ENCODE measurements around the gene NOG. TPM values are rescaled to one million over a fixed set of nuclear protein-coding genes. Genes with fewer than 3 reads are reported as not detected.

NOG gene
- total and polyA plus RNA-seq, 10 of the 15 experiments (the other 5 are each of a cell fraction or from before 2014, with no cell fraction given): 0.10 TPM; not detected in 9

- FAIRE-seq (no peak), DNase-seq (ENCODE audit: low read depth, low spot score) (no peak), ATAC-seq (no peak)
- H3K4me3 ChIP-seq: no peak overlapping the region
- no TSS peak for BruUV-seq (replicated peaks)
- ChIA-PET RAD21 (ENCODE audit: unreplicated experiment) (no interaction called here), POLR2A (no interaction called here), CTCF (interaction anchor here (1.2 kb wide), 1 partner anchor 26 kb away, joined by 3 read pairs; no protein-coding TSS in a partner anchor), SMC1A (ENCODE audit: uncharacterized antibody, unreplicated experiment) (no interaction called here)
- H3K79me2 ChIP-seq (ENCODE audit: control insufficient read depth, insufficient read depth, low read length): no peaks in the 10 kb centered on the region
- H4K20me1 ChIP-seq (ENCODE audit: control insufficient read depth, insufficient read depth): no peaks in the 10 kb centered on the region
- H3K27me3 ChIP-seq (replicated peaks in 1 of 2; ENCODE audit: control insufficient read depth in 2 of 2, insufficient read depth in 2 of 2, low read length in 1 of 2): peaks cover 0 to 2% of the 10 kb centered on the region in 2 experiments; a peak in 1 of 4 replicates
- H3K9ac ChIP-seq (ENCODE audit: control insufficient read depth, insufficient read depth, low read length): no peak overlapping the region
- no peak overlapping the region for H3K4me2 ChIP-seq (ENCODE audit: control insufficient read depth, insufficient read depth)
- H2AFZ ChIP-seq (ENCODE audit: control insufficient read depth, low read depth, low read length): no peak overlapping the region
- H3K4me1 ChIP-seq (ENCODE audit: control insufficient read depth, insufficient read depth, low read length): no peaks in the 10 kb centered on the region
- H3K9me3 ChIP-seq (replicated peaks; ENCODE audit: control insufficient read depth, insufficient read depth, low read length): no peaks in the 10 kb centered on the region
- no peak overlapping the region for H3K27ac ChIP-seq (ENCODE audit: control insufficient read depth, insufficient read depth)
- TF ChIP-seq ZSCAN29 (IDR thresholded peaks at IDR 0.05): no peak
- no peak for TF ChIP-seq CHD1 (IDR thresholded peaks at IDR 0.05; ENCODE audit: low read depth, low read length)
- no peak for TF ChIP-seq PBX3 (IDR thresholded peaks at IDR 0.05; ENCODE audit: insufficient replicate concordance, low read depth, low read length)
- no peak for TF ChIP-seq IRF4 (IDR thresholded peaks at IDR 0.05; ENCODE audit: low read depth, low read length)
- TF ChIP-seq SMARCA5 (IDR thresholded peaks at IDR 0.05): no peak
- no peak for TF ChIP-seq MTA3 (IDR thresholded peaks at IDR 0.05; ENCODE audit: borderline replicate concordance, low read length)
- TF ChIP-seq JUNB (IDR thresholded peaks at IDR 0.05): no peak
- no peak for TF ChIP-seq SREBF1 (IDR thresholded peaks at IDR 0.05; ENCODE audit: low read length)
- TF ChIP-seq NKRF (conservative IDR thresholded peaks at IDR 0.05): no peak
- no peak for TF ChIP-seq ZNF217 (IDR thresholded peaks at IDR 0.05)
- no peak for TF ChIP-seq PAX8 (IDR thresholded peaks at IDR 0.05)
- no peak for TF ChIP-seq IRF5 (IDR thresholded peaks at IDR 0.05; ENCODE audit: borderline replicate concordance)
- no peak for TF ChIP-seq EED (IDR thresholded peaks at IDR 0.05; ENCODE audit: low read depth)
- TF ChIP-seq MYC (IDR thresholded peaks at IDR 0.05; ENCODE audit: insufficient read depth, insufficient read length, insufficient replicate concordance, low read length, severe bottlenecking): no peak
- TF ChIP-seq POLR2AphosphoS2 (IDR thresholded peaks at IDR 0.05; ENCODE audit: low read depth, low read length): no peak
- WGBS (ENCODE audit: insufficient coverage, insufficient replicate concordance, low lambda C conversion rate, missing lambda C conversion rate): 59% methylated on average over 8 of the region's 8 CpGs
- no peaks in the 10 kb centered on the region for H3K36me3 ChIP-seq (ENCODE audit: control insufficient read depth in 2 of 2, insufficient read depth in 2 of 2, low read length in 1 of 2)
- intact Hi-C loops (cut with micrococcal nuclease; ENCODE audit: unreplicated experiment) (no loop called here), in situ Hi-C loops (cut with MboI) (no loop called here)
These were observed 43.8 kb downstream of the NOG start for GRCh38 chr17:56637254-56637653.
